H9 (cell line): ENCODE data around the gene SHMT2. TPM values are rescaled to one million over a fixed set of nuclear protein-coding genes. Genes with fewer than 3 reads are reported as not detected.

ENCODE experiments used
- DNase-seq: peaks from one replicate; pipeline ENCODE4 v3.0.0-alpha.2; 2017
- H2AFZ ChIP-seq: one replicate; pipeline ENCODE4 v1.6.1; 2013; ENCODE audit warnings: mild to moderate bottlenecking, low read length, control low read depth, moderate library complexity
- H2AK5ac ChIP-seq: 2 replicates; pipeline ENCODE4 v1.6.1; 2013; ENCODE audit warnings: low read length, control low read depth, mixed read lengths; ENCODE audit not compliant: insufficient read length
- H2BK120ac ChIP-seq: one replicate; pipeline ENCODE4 v1.6.1; 2013; ENCODE audit warnings: low read depth, mild to moderate bottlenecking, low read length, control low read depth, inconsistent platforms; ENCODE audit not compliant: poor library complexity, severe bottlenecking
- H2BK12ac ChIP-seq: 2 replicates; pipeline ENCODE4 v1.6.1; 2013; ENCODE audit warnings: low read length, control low read depth, mixed read lengths, low read depth; ENCODE audit not compliant: insufficient read length
- H2BK15ac ChIP-seq: 2 replicates; pipeline ENCODE4 v1.6.1; 2013; ENCODE audit warnings: low read depth, low read length, control low read depth
- H2BK20ac ChIP-seq: one replicate; pipeline ENCODE4 v1.6.1; 2013; ENCODE audit warnings: low read depth, mild to moderate bottlenecking, low read length, control low read depth, inconsistent platforms; ENCODE audit not compliant: poor library complexity, severe bottlenecking
- H2BK5ac ChIP-seq: 2 replicates; pipeline ENCODE4 v1.6.1; 2013; ENCODE audit warnings: low read length, control low read depth, mixed read lengths; ENCODE audit not compliant: insufficient read length
- H3K14ac ChIP-seq: 2 replicates; pipeline ENCODE4 v1.6.1; 2013; ENCODE audit warnings: low read length, control low read depth; ENCODE audit not compliant: insufficient read depth
- H3K18ac ChIP-seq: 2 replicates; pipeline ENCODE4 v1.6.1; 2013; ENCODE audit warnings: low read depth, mild to moderate bottlenecking, mixed read lengths, low read length, control low read depth; ENCODE audit not compliant: insufficient read length
- H3K23ac ChIP-seq: 2 replicates; pipeline ENCODE4 v1.6.1; 2013; ENCODE audit warnings: low read length, control low read depth, mixed read lengths, low read depth; ENCODE audit not compliant: insufficient read length
- H3K23me2 ChIP-seq: 2 replicates; pipeline ENCODE4 v1.6.1; 2013; ENCODE audit warnings: low read depth, mild to moderate bottlenecking, mixed read lengths, low read length, control low read depth; ENCODE audit not compliant: insufficient read length, poor library complexity, severe bottlenecking
- H3K27ac ChIP-seq: 2 replicates; pipeline ENCODE4 v1.5.1; 2013; ENCODE audit warnings: low read length, control low read depth, mixed read lengths, low read depth; ENCODE audit not compliant: insufficient read length
- H3K27me3 ChIP-seq: 2 replicates; pipeline ENCODE4 v1.6.1; 2013; ENCODE audit warnings: low read length, control low read depth, inconsistent platforms; ENCODE audit not compliant: insufficient read depth
- H3K4ac ChIP-seq: 2 replicates; pipeline ENCODE4 v1.6.1; 2013; ENCODE audit warnings: low read depth, mild to moderate bottlenecking, control low read depth, inconsistent platforms, low read length, moderate library complexity
- H3K4me1 ChIP-seq: 2 replicates; pipeline ENCODE4 v1.6.1; 2013; ENCODE audit warnings: low read length, control low read depth, inconsistent platforms; ENCODE audit not compliant: insufficient read depth
- H3K4me2 ChIP-seq: 2 replicates; pipeline ENCODE4 v1.6.1; 2013; ENCODE audit warnings: low read length, control low read depth, mixed read lengths; ENCODE audit not compliant: insufficient read length, insufficient read depth
- H3K56ac ChIP-seq: 2 replicates; pipeline ENCODE4 v1.6.1; 2013; ENCODE audit warnings: low read depth, mild to moderate bottlenecking, mixed read lengths, low read length, control low read depth; ENCODE audit not compliant: insufficient read length
- H3K79me1 ChIP-seq: 2 replicates; pipeline ENCODE4 v1.6.1; 2013; ENCODE audit warnings: low read depth, mild to moderate bottlenecking, moderate library complexity, low read length, control low read depth, inconsistent platforms; ENCODE audit not compliant: insufficient read depth, poor library complexity, severe bottlenecking
- H3K79me2 ChIP-seq: 2 replicates; pipeline ENCODE4 v1.6.1; 2013; ENCODE audit warnings: low read length, control low read depth, inconsistent platforms; ENCODE audit not compliant: insufficient read depth
- H3K9ac ChIP-seq: 2 replicates; pipeline ENCODE4 v1.6.1; 2013; ENCODE audit warnings: low read length, control low read depth, mixed read lengths; ENCODE audit not compliant: insufficient read length; ENCODE audit errors: extremely low read depth
- H3K9me3 ChIP-seq: one replicate; pipeline ENCODE4 v1.6.1; 2013; ENCODE audit warnings: low read depth, low read length, inconsistent platforms; ENCODE audit not compliant: control insufficient read depth
- H3T11ph ChIP-seq: one replicate; pipeline ENCODE4 v1.6.1; 2013; ENCODE audit warnings: mild to moderate bottlenecking, low read length, control low read depth, inconsistent platforms
- H4K20me1 ChIP-seq: one replicate; pipeline ENCODE4 v1.6.1; 2013; ENCODE audit not compliant: control insufficient read depth, insufficient read length, insufficient read depth
- H4K5ac ChIP-seq: 2 replicates; pipeline ENCODE4 v1.6.1; 2013; ENCODE audit warnings: low read depth, mild to moderate bottlenecking, mixed read lengths, low read length, control low read depth; ENCODE audit not compliant: insufficient read length
- H4K8ac ChIP-seq: replicated peaks from 2 replicates; pipeline ENCODE4 v1.6.1; 2013; ENCODE audit warnings: low read length, control low read depth, mixed read lengths, low read depth; ENCODE audit not compliant: insufficient read length
- H4K91ac ChIP-seq: 2 replicates; pipeline ENCODE4 v1.6.1; 2013; ENCODE audit warnings: low read depth, mild to moderate bottlenecking, moderate library complexity, mixed read lengths, low read length, control low read depth; ENCODE audit not compliant: insufficient read length
- H3K27ac Mint-ChIP-seq, 3 experiments: 2 replicates in 2 of 3; 3 replicates in 1 of 3; pipeline ENCODE4 v1.8.0; 2020 to 2021; ENCODE audit warnings: mixed read lengths in 3 of 3, mild to moderate bottlenecking in 1 of 3, moderate library complexity in 1 of 3
- H3K27me3 Mint-ChIP-seq: 2 replicates; pipeline ENCODE4 v1.8.0; 2021; ENCODE audit warnings: low read depth, mild to moderate bottlenecking, moderate library complexity, mixed read lengths
- H3K36me3 Mint-ChIP-seq, 3 experiments: 2 replicates in 2 of 3; 3 replicates in 1 of 3; pipeline ENCODE4 v1.8.0; 2020 to 2021; ENCODE audit warnings: low read depth in 3 of 3, mixed read lengths in 3 of 3; ENCODE audit not compliant: insufficient read depth in 1 of 3
- H3K4me1 Mint-ChIP-seq, 2 experiments: 2 replicates each; pipeline ENCODE4 v1.8.0; 2020; ENCODE audit warnings: mixed read lengths in 2 of 2
- H3K4me3 Mint-ChIP-seq, 2 experiments: 2 replicates in 1 of 2; 3 replicates in 1 of 2; pipeline ENCODE4 v1.8.0; 2020 to 2021; ENCODE audit warnings: mild to moderate bottlenecking in 2 of 2, mixed read lengths in 2 of 2, moderate library complexity in 1 of 2
- H3K9me3 Mint-ChIP-seq, 2 experiments: 2 replicates in 1 of 2; 3 replicates in 1 of 2; pipeline ENCODE4 v1.8.0; 2020; ENCODE audit warnings: mild to moderate bottlenecking in 2 of 2, mixed read lengths in 2 of 2, moderate library complexity in 1 of 2
- CTCF ChIP-seq: fragments of 200-600 bp; sonication (generic); conservative IDR thresholded peaks from 3 replicates; pipeline ENCODE4 v1.8.0; 2021; ENCODE audit warnings: antibody characterized with exemption, mild to moderate bottlenecking
- WGBS: extraction: QIAGEN DNeasy Blood & Tissue Kit; methylation state at CpG from one replicate; pipeline ENCODE4 v1.1.7; 2013; ENCODE audit warnings: missing lambda C conversion rate, low lambda C conversion rate, mixed read lengths; ENCODE audit not compliant: insufficient read length; ENCODE audit errors: extremely low coverage; 5-methylcytosine and 5-hydroxymethylcytosine counted together
- total RNA-seq: library from RNA; stranded (reverse); gene quantifications from 2 replicates; pipeline ENCODE4 v1.2.1, GENCODE V29; 2021

The SHMT2 gene
- total RNA-seq, 1 experiment from 2014 or later: 260 TPM

- Mint-ChIP-seq H3K9me3 (no peaks in the 10 kb centered on the region; a peak in 2 of 5 replicates), H3K4me3 (peak overlapping the region; percentile 19 to 87; a peak in 4 of 5 replicates), H3K27me3 (peaks cover 80% of the 10 kb centered on the region), H3K27ac (no peak overlapping the region), H3K4me1 (peaks cover 56 to 69% of the 10 kb centered on the region in 2 experiments), H3K36me3 (peaks cover 0 to 5% (median 2%) of the 10 kb centered on the region in 3 experiments; a peak in 4 of 7 replicates)
- Histone ChIP-seq H3K9me3 (no peaks in the 10 kb centered on the region), H3K23ac (no peak overlapping the region), H2AFZ (no peak overlapping the region), H3T11ph (no peak overlapping the region), H3K14ac (no peak overlapping the region), H3K79me1 (no peaks in the 10 kb centered on the region), H2BK20ac (no peak overlapping the region), H3K27ac (no peak overlapping the region), H4K91ac (no peak overlapping the region), H2BK120ac (no peak overlapping the region), H3K79me2 (peaks cover under 1% of the 10 kb centered on the region; the same call in 1 of the 2 replicates), H3K23me2 (peaks cover 25% of the 10 kb centered on the region), H2AK5ac (no peak overlapping the region), H3K27me3 (peaks cover 48% of the 10 kb centered on the region), H4K20me1 (no peaks in the 10 kb centered on the region), H4K8ac (no peak overlapping the region), H3K18ac (no peak overlapping the region), H2BK5ac (no peak overlapping the region), H2BK12ac (no peak overlapping the region), H3K4ac (no peak overlapping the region), H3K4me2 (peak overlapping the region; percentile 77), H3K56ac (no peak overlapping the region), H4K5ac (no peak overlapping the region), H2BK15ac (no peak overlapping the region), H3K4me1 (no peaks in the 10 kb centered on the region; the same call in 1 of the 2 replicates), H3K9ac (no peak overlapping the region)
- DNase-seq: peak; percentile 91
- peak; percentile 98 for TF ChIP-seq CTCF
- WGBS: no CpG with 5 or more reads among the region's 61 CpGs
Observed at GRCh38 chr12:57224973-57225679, 4.4 kb upstream of the SHMT2 start.
